HG02678 (cell line): ENCODE results near the gene BICDL1.
A peak's percentile ranks its signal among the peaks of the same experiment; 100 is the strongest.
"Not testable (repeated sequence)": the region's sequence is repeated elsewhere in the genome, so short reads cannot be mapped to it uniquely, and the experiment has no call there.

Experiments
- ATAC-seq: cut with Tn5 transposase; IDR thresholded peaks from one replicate; pipeline ENCODE4 v1.9.1; 2021; ENCODE audit warnings: mild to moderate bottlenecking, moderate library complexity; ENCODE audit not compliant: unreplicated experiment

BICDL1 gene

GRCh38 chr12:119988472-119989360 lies at the start of gene BICDL1:
TSS of gene BICDL1 (plus strand) at chr12:119989236. CDS start at chr12:119989869, 633 bp downstream.
- peak; percentile 73 for ATAC-seq

GRCh38 chr12:119940897-119941296 lies 48.1 kb upstream of the BICDL1 start:
- no peak for ATAC-seq

GRCh38 chr12:119942386-119942785 lies 46.6 kb upstream of the BICDL1 start:
- ATAC-seq = no peak

- ATAC-seq = no peak
Observed at GRCh38 chr12:119946213-119946612, 42.8 kb upstream of the BICDL1 start.

- ATAC-seq = no peak
Observed at GRCh38 chr12:119949145-119949544, 39.9 kb upstream of the BICDL1 start.

- no peak for ATAC-seq
Observed at GRCh38 chr12:119949594-119949993, 39.4 kb upstream of the BICDL1 start.

GRCh38 chr12:119956047-119956446 lies 33.0 kb upstream of the BICDL1 start:
- no peak for ATAC-seq

- ATAC-seq = no peak
Observed at GRCh38 chr12:119957135-119957534, 31.9 kb upstream of the BICDL1 start.

- ATAC-seq = no peak
Observed at GRCh38 chr12:119959435-119959834, 29.6 kb upstream of the BICDL1 start.

- no peak for ATAC-seq
Observed at GRCh38 chr12:119964123-119964522, 24.9 kb upstream of the BICDL1 start.

GRCh38 chr12:119964929-119965328 lies 24.1 kb upstream of the BICDL1 start:
- no peak for ATAC-seq

- no peak for ATAC-seq
Observed at GRCh38 chr12:119980242-119980641, 8.8 kb upstream of the BICDL1 start.

- not testable (repeated sequence) for ATAC-seq
Observed at GRCh38 chr12:119980702-119981101, 8.3 kb upstream of the BICDL1 start.

GRCh38 chr12:119989361-119989730 lies 310 bp downstream of the BICDL1 start:
- peak; percentile 25 for ATAC-seq

GRCh38 chr12:119989731-119990381 lies 820 bp downstream of the BICDL1 start:
- peak; percentile 40 for ATAC-seq

- ATAC-seq = no peak
Observed at GRCh38 chr12:119990382-119990874, 1.4 kb downstream of the BICDL1 start.

- ATAC-seq = no peak
Observed at GRCh38 chr12:119992129-119992705, 3.2 kb downstream of the BICDL1 start.

GRCh38 chr12:119994892-119995658 lies 6.0 kb downstream of the BICDL1 start:
- ATAC-seq = no peak

GRCh38 chr12:119996417-119996816 lies 7.4 kb downstream of the BICDL1 start:
- ATAC-seq = no peak

GRCh38 chr12:119998471-119999245 lies 9.6 kb downstream of the BICDL1 start:
- ATAC-seq = no peak
